ENCODE measurements around the gene PROK2.

GRCh38 chr3:71810056-71810455, 25.1 kb upstream of the PROK2 start:
- no peak for TF ChIP-seq CTCF (IDR thresholded peaks at IDR 0.05)
- TF ChIP-seq ZFX (IDR thresholded peaks at IDR 0.05; ENCODE audit: borderline replicate concordance) = no peak
